WI38 (cell line): Measurements from ENCODE around the gene PWWP2B.
A peak's percentile ranks its signal among the peaks of the same experiment; 100 is the strongest.

Experiments
- H3K4me3 ChIP-seq: 2 replicates; pipeline ENCODE4 v1.5.1; 2011; ENCODE audit warnings: low read depth, mild to moderate bottlenecking, control low read depth, low read length
- TF ChIP-seq, protein P1 (sequence below): IDR thresholded peaks from 2 replicates; pipeline ENCODE4 v1.5.1; 2012; ENCODE audit warnings: low read depth, mild to moderate bottlenecking, control low read depth, low read length

PWWP2B gene

GRCh38 chr10:132453470-132453861 is 56.5 kb downstream of the PWWP2B start:
- H3K4me3 ChIP-seq: 0 out of 2 replicates have a peak overlapping the region, but pooled peaks have one; percentile 14
- TF ChIP-seq, protein P1, sequence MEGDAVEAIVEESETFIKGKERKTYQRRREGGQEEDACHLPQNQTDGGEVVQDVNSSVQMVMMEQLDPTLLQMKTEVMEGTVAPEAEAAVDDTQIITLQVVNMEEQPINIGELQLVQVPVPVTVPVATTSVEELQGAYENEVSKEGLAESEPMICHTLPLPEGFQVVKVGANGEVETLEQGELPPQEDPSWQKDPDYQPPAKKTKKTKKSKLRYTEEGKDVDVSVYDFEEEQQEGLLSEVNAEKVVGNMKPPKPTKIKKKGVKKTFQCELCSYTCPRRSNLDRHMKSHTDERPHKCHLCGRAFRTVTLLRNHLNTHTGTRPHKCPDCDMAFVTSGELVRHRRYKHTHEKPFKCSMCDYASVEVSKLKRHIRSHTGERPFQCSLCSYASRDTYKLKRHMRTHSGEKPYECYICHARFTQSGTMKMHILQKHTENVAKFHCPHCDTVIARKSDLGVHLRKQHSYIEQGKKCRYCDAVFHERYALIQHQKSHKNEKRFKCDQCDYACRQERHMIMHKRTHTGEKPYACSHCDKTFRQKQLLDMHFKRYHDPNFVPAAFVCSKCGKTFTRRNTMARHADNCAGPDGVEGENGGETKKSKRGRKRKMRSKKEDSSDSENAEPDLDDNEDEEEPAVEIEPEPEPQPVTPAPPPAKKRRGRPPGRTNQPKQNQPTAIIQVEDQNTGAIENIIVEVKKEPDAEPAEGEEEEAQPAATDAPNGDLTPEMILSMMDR: no peak

- no peak overlapping the region for H3K4me3 ChIP-seq
- TF ChIP-seq, protein P1: no peak
Measured at GRCh38 chr10:132454296-132455198, 57.5 kb downstream of the PWWP2B start.

DNA sequence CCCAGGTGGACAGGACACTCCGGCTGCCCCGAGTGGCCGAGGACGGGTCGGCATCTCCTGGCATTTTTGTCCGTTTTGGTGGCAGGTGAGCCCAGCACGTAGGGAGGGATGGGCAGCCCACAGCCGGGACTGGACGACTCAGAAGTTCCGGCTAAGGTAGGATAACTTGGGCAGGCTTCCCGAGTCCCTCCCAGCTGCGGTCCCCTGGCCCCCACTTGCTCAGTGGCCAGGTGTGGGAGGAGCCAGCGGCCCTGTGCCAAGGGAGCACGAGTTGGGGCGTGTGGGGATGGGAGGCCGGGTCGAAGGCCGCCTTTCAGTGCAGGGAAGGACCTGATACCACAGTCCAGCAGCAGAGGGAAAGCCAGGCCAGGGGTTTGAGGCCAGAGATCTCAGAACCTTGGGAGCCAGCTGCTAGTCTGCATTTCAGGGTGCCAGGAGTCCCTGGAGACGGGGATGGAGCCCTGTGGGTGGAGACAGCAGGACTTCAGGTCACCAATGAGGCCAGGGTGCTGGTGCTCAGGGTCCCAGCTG is 58.5 kb downstream of the PWWP2B start:
- TF ChIP-seq, protein P1: no peak
- H3K4me3 ChIP-seq: no peak overlapping the region

DNA sequence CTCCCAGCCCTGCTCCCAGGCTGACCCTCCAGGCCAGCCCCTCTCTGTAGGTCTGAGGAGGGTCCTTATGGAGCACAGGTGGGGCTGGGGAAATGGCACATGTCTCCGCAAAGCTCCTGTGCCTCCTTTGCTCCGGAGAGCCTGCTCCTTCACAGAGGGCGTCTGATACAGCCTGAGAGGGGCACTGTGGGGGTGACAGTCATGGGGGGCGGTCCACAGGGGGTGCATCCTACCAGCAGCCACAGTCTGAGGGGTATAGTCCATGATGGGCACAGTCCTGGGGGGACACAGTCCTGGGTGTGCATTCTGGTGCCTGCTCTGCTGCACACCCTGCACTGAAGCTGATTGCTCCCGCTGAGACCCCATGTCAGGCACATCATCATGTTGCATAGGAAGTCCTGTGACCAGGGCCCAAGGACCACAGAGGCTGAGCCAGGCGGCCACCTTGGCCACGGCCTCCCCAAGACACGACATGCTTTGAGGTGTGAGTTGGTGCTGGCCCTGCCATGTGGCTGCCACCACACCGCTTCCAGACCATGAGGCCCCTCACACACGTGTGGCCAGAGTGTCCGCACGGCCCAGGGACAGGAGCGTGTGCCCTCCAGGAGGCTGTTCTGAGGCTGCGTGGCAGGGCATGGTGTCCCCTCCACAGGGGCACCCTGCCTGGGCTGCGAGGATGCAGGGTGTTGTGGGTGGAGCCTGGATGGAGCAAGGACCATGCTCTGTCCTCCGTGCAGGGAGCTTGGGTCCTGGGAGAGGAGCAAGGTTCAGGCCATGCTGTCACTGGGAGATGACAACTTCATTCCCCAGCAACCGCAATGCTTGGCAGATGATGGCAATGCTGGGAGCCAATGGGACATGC is 59.2 kb downstream of the PWWP2B start:
- TF ChIP-seq, protein P1: no peak
- H3K4me3 ChIP-seq: no peak overlapping the region

DNA sequence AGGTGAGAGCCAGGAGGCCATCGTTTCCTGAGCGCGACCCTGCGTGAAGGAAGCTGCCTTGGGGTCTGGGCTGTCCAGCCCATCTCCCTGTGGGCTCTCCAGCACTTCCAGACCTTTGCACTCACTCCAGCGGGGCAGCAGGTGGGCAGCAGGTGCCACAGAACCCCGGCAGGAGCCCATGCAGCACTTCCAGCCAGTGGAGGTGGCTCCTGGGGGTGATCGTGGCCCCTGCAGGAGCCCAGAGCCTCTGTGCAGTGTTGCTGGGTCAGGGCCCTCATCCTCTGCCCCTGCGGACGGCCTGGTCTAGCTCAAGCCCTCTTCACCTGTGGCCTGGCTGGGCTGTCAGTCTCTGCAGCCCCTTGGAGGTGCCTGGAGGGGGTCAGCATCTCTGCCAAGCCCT is 59.9 kb downstream of the PWWP2B start:
- TF ChIP-seq, protein P1: no peak

GRCh38 chr10:132457328-132458070 is 60.5 kb downstream of the PWWP2B start:
- TF ChIP-seq, protein P1: peak; percentile 17; the same call in 1 of the 2 replicates
- H3K4me3 ChIP-seq: no peak overlapping the region

More for the DNA sequence above, 59.9 kb downstream of the PWWP2B start:
- H3K4me3 ChIP-seq: no peak overlapping the region
